Measurements from ENCODE around the gene ARF6. TPM values are rescaled to one million over a fixed set of nuclear protein-coding genes. Genes with fewer than 3 reads are reported as not detected.

ARF6 gene
- 84.6 and 115 TPM in 2 replicates for total RNA-seq

DNA sequence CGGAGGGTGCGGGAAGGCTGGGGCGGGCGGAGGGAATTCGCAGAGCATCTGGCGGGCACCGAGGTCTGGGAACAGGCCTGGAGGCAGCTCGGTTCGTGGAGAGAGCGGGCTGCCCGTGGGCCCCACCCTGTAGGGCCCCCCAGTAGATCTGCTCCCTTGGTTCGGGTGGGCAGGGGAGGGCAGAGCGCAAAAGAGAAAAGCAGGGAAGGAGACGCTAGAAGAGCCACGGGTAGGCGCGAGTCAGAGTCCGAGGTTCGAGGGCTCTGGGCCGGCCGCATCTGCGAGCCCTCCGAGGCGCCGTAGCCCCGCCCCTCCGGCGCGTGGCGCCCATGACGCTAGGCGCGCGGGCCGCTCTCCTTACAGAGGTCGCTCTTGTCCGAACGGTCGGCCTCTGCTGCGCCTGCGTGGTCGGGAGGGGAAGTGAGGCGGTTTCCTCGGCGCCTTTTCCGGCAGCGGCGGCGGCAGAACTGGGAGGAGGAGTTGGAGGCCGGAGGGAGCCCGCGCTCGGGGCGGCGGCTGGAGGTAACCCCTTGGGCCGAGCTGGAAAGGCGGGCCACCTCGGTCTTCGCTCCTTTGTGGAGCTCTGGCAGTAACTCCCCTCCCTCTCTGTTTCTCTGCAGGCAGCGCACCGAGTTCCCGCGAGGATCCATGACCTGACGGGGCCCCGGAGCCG lies at the start of gene ARF6:
TSS of gene ARF6 (plus strand) at position 447 of the 673 bp plus-strand sequence. CDS start 655 bp downstream, outside the sequence.

DNA sequence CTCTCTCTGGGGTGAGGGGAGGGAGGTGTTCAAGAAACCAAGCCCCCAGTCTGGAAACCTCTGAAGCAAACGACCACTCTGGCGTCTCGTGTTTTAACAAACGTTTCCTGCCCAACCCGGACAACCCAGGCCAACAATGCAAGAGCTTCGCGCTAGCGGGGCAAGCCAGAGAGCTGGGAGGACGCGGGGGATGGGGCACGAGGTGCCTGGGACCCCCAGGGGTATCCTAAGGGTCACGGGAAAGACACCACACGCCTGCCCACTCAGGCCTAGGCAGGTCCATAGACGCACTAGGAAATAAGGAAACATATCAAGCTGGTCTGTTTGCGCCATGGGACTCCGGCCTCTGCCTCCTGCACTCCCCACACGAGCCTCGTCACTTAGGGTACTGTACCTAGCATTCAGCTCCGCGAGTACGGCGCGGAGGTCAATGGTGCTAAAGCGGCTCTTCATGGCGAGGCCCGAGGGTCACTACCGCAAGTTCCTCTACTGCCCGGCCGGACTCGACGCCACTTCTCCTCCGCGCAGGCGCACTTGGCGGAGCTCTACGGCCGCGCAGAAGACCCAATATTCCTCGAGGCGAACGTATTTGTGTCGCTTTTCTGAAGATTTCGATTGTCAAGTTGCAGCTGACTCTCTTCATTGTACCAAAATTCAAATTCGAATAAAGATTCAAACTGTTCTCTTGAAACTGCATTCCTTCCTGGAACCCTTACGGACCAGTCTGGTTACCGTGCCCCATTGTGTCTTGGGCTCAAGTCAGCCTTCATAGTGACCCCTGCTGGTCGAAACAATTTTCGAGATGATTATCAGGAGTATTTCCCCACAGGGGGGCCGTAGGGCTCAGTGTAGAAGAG lies 40.4 kb upstream of the ARF6 start, which contains the start of gene NEMF:
TSS of gene NEMF (minus strand) at position 488 of the 857 bp plus-strand sequence. CDS start at position 453, 35 bp downstream.

Other genes starting within 250 kb of the ARF6 start
- 14.0 and 15.4 TPM in 2 replicates for gene POLE2, start 204.9 kb upstream of the ARF6 start, total RNA-seq
- gene KLHDC1, start 200.0 kb upstream of the ARF6 start, total RNA-seq = 0.14 and 0.51 TPM in 2 replicates
- 20.6 and 24.1 TPM in 2 replicates for gene KLHDC2, start 124.9 kb upstream of the ARF6 start, total RNA-seq
- 15.2 and 39.1 TPM in 2 replicates for gene NEMF, start 40.3 kb upstream of the ARF6 start, total RNA-seq
- 2.0 and 5.2 TPM in 2 replicates for gene VCPKMT, start 223.5 kb downstream of the ARF6 start, total RNA-seq